Ishikawa (cell line): ENCODE results near the gene DNAJC9.

Experiments used
- CEBPB ChIP-seq: IDR thresholded peaks from 2 replicates; pipeline ENCODE4 v1.6.1; 2012
- EGR1 ChIP-seq: IDR thresholded peaks from 2 replicates; pipeline ENCODE4 v1.6.1; 2012
- EP300 ChIP-seq: IDR thresholded peaks from 2 replicates; pipeline ENCODE4 v1.6.1; 2012; ENCODE audit warnings: borderline replicate concordance
- FOXM1 ChIP-seq: IDR thresholded peaks from 2 replicates; pipeline ENCODE4 v1.6.1; 2012; ENCODE audit warnings: low read depth, borderline replicate concordance
- MAX ChIP-seq: IDR thresholded peaks from 2 replicates; pipeline ENCODE4 v1.6.1; 2012
- NFIC ChIP-seq: IDR thresholded peaks from 2 replicates; pipeline ENCODE4 v1.6.1; 2012
- RAD21 ChIP-seq: IDR thresholded peaks from 2 replicates; pipeline ENCODE4 v1.6.1; 2012; ENCODE audit warnings: low read depth
- REST ChIP-seq: IDR thresholded peaks from 2 replicates; pipeline ENCODE4 v1.6.1; 2012; ENCODE audit warnings: low read depth, mild to moderate bottlenecking
- TAF1 ChIP-seq: IDR thresholded peaks from 2 replicates; pipeline ENCODE4 v1.6.1; 2012; ENCODE audit warnings: low read depth, mild to moderate bottlenecking
- TCF12 ChIP-seq: IDR thresholded peaks from 2 replicates; pipeline ENCODE4 v1.6.1; 2012; ENCODE audit warnings: low read depth
- TEAD4 ChIP-seq: IDR thresholded peaks from 2 replicates; pipeline ENCODE4 v1.6.1; 2012
- USF1 ChIP-seq: IDR thresholded peaks from 2 replicates; pipeline ENCODE4 v1.6.1; 2012
- YY1 ChIP-seq: IDR thresholded peaks from 2 replicates; pipeline ENCODE4 v1.6.1; 2012; ENCODE audit warnings: low read depth
- ZBTB7A ChIP-seq: IDR thresholded peaks from 2 replicates; pipeline ENCODE4 v1.6.1; 2012; ENCODE audit warnings: low read depth

GRCh38 chr10:73262880-73263555 is 16.0 kb upstream of the DNAJC9 start:
- no peak for TF ChIP-seq TAF1
- no peak for TF ChIP-seq ZBTB7A
- TF ChIP-seq CEBPB: no peak
- TF ChIP-seq EP300: no peak
- no peak for TF ChIP-seq MAX
- no peak for TF ChIP-seq EGR1
- no peak for TF ChIP-seq FOXM1
- TF ChIP-seq RAD21: no peak
- TF ChIP-seq USF1: no peak
- no peak for TF ChIP-seq NFIC
- no peak for TF ChIP-seq TCF12
- TF ChIP-seq TEAD4: no peak
- no peak for TF ChIP-seq REST
- no peak for TF ChIP-seq YY1
